PC-9 (cell line): ENCODE data around the gene TCN1.

Experiments used
- EZH2 ChIP-seq: fragments of 200-600 bp; sonication (generic); IDR thresholded peaks from 2 replicates; pipeline ENCODE4 v1.8.0; 2017; ENCODE audit warnings: antibody characterized with exemption, low read depth
- TF ChIP-seq, protein P1 (sequence below): fragments of 200-600 bp; sonication (generic); conservative IDR thresholded peaks from 2 replicates; pipeline ENCODE4 v1.6.1; 2017; ENCODE audit warnings: mixed run types, antibody characterized with exemption, mild to moderate bottlenecking, moderate library complexity

- TF ChIP-seq, protein P1, sequence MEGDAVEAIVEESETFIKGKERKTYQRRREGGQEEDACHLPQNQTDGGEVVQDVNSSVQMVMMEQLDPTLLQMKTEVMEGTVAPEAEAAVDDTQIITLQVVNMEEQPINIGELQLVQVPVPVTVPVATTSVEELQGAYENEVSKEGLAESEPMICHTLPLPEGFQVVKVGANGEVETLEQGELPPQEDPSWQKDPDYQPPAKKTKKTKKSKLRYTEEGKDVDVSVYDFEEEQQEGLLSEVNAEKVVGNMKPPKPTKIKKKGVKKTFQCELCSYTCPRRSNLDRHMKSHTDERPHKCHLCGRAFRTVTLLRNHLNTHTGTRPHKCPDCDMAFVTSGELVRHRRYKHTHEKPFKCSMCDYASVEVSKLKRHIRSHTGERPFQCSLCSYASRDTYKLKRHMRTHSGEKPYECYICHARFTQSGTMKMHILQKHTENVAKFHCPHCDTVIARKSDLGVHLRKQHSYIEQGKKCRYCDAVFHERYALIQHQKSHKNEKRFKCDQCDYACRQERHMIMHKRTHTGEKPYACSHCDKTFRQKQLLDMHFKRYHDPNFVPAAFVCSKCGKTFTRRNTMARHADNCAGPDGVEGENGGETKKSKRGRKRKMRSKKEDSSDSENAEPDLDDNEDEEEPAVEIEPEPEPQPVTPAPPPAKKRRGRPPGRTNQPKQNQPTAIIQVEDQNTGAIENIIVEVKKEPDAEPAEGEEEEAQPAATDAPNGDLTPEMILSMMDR: no peak
- TF ChIP-seq EZH2: no peak
These were observed 55.4 kb downstream of the TCN1 start for GRCh38 chr11:59810911-59811259.
